Testis (tissue), 3 donors: ENCODE data around the gene TMEM123. TPM values are rescaled to one million over a fixed set of nuclear protein-coding genes. Genes with fewer than 3 reads are reported as not detected.

Experiments used
- DNase-seq: peaks from one replicate; pipeline ENCODE4 v3.0.0-alpha.2; 2019
- H3K27ac ChIP-seq, 2 donors: fragments of 200-600 bp; sonication (generic); one replicate each; pipeline ENCODE4 v1.5.1; 2019
- H3K27me3 ChIP-seq: fragments of 200-600 bp; sonication (generic); one replicate; pipeline ENCODE4 v1.5.1; 2019
- H3K36me3 ChIP-seq: fragments of 200-600 bp; sonication (generic); one replicate; pipeline ENCODE4 v1.5.1; 2017; ENCODE audit warnings: low read depth; ENCODE audit errors: missing control alignments
- H3K4me1 ChIP-seq: fragments of 200-600 bp; sonication (generic); one replicate; pipeline ENCODE4 v1.5.1; 2019
- H3K4me3 ChIP-seq, 2 donors: fragments of 200-600 bp; sonication (generic); one replicate each; pipeline ENCODE4 v1.5.1; 2017 to 2019
- H3K9me3 ChIP-seq: fragments of 200-600 bp; sonication (generic); one replicate; pipeline ENCODE4 v1.5.1; 2017
- CTCF ChIP-seq, 3 experiments: fragments of 450-650 bp in 2 of 3; fragments of 200-600 bp in 1 of 3; sonication (generic) in 1 of 3; IDR thresholded peaks; one replicate each; pipeline ENCODE4 v1.5.1; 2016 to 2019; ENCODE audit warnings: antibody characterized with exemption in 3 of 3, mild to moderate bottlenecking in 2 of 3, moderate library complexity in 1 of 3
- POLR2A ChIP-seq: fragments of 450-650 bp; IDR thresholded peaks from one replicate; pipeline ENCODE4 v1.6.1; 2017; ENCODE audit warnings: antibody characterized with exemption, mild to moderate bottlenecking, moderate library complexity
- WGBS, 2 donors: methylation state at CpG; one replicate each; pipeline ENCODE4 v1.1.5; 2018; 5-methylcytosine and 5-hydroxymethylcytosine counted together
- intact Hi-C: fragments of 100-400 bp; cut with DNase I; formaldehyde crosslinking; loops from one replicate; pipeline ENCODE4 v1.15.1; 2023; ENCODE audit warnings: low total_unique reads
- polyA plus RNA-seq: library from polyadenylated mRNA; stranded (reverse); fragments of 350-450 nt; fragmentation: Illumina TruSeq; extraction: RNeasy Lipid Tissue Mini Kit (QIAGEN cat#74804); gene quantifications from one replicate; pipeline ENCODE4 v1.2.3, GENCODE V29; 2014; ENCODE audit warnings: low read depth, low replicate concordance; ENCODE audit not compliant: insufficient read depth
- total RNA-seq, 2 donors: library from RNA; depleted of rRNA; stranded (reverse); fragments of >200 nt; gene quantifications; one replicate each; pipeline ENCODE4 v1.2.3, GENCODE V29; 2016

Gene TMEM123
- total and polyA plus RNA-seq, 3 donors from 2014 or later = 137 to 218 (median 177) TPM

DNA sequence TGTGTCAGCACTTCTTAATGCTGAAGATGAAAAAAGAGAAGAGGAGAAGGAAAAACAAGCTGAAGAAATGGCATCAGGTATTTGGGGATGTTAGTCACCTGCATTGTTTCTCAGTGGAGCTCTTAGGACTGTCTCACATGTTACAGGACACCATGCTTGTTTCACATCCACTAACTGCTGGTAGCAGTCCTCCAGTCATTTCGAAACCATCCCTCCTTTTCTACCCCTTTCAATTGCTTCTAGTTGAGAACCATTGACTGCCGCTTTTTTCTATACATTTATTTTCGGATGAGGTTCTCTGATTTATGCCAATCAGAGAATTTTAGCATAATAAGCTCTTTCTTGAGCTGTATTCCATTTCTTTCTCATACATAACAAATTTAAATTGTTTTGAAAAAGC lies 84.1 kb downstream of the TMEM123 start:
- 89 to 93% methylated on average over 3 of the region's 3 CpGs for WGBS, 2 donors
- TF ChIP-seq POLR2A (no peak), CTCF (IDR thresholded peaks at IDR 0.05) (no peak)
- Histone ChIP-seq H3K9me3 (no peaks in the 10 kb centered on the region), H3K4me3 (no peak overlapping the region), H3K4me1 (no peaks in the 10 kb centered on the region), H3K27ac (no peak overlapping the region), H3K36me3 (no peaks in the 10 kb centered on the region), H3K27me3 (no peaks in the 10 kb centered on the region)
- no peak for DNase-seq
- intact Hi-C loops = no loop called here

DNA sequence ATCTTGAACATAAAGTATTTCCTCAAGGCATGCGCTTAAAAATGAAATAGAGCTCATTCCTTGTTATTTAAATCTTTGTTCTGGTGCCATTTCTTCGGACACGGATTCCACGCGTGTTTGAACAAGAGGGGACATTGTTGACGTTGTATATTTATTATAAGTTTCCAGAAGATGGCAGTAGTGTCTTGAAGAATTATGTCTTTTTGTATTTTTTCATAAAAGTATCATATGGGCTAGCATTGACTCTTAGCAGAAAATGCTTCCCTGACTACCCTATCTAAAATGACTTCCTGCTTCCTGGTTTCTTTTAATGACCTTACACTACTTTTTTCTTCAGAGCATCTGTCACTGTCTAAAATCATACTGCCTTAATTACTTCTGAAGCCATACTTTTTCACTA lies 85.2 kb downstream of the TMEM123 start:
- H3K27me3 ChIP-seq = no peaks in the 10 kb centered on the region
- no peaks in the 10 kb centered on the region for H3K36me3 ChIP-seq
- intact Hi-C loops = no loop called here
- H3K4me1 ChIP-seq = no peaks in the 10 kb centered on the region
- H3K9me3 ChIP-seq = no peaks in the 10 kb centered on the region
- DNase-seq = no peak
- TF ChIP-seq POLR2A (no peak), CTCF (IDR thresholded peaks at IDR 0.05) (no peak)
- H3K27ac ChIP-seq = no peak overlapping the region
- no peak overlapping the region for H3K4me3 ChIP-seq
- 28 to 38% methylated on average over 6 of the region's 6 CpGs for WGBS, 2 donors

- Histone ChIP-seq H3K9me3 (no peaks in the 10 kb centered on the region), H3K4me3 (no peak overlapping the region), H3K27me3 (no peaks in the 10 kb centered on the region), H3K27ac (no peak overlapping the region), H3K36me3 (no peaks in the 10 kb centered on the region), H3K4me1 (no peaks in the 10 kb centered on the region)
- TF ChIP-seq CTCF (IDR thresholded peaks at IDR 0.05) (no peak), POLR2A (no peak)
- WGBS, 2 donors = 61 to 89% methylated on average over 1 of the region's 1 CpG
- no peak for DNase-seq
- intact Hi-C loops = no loop called here
These were observed 87.6 kb downstream of the TMEM123 start for GRCh38 chr11:102364991-102365390.

DNA sequence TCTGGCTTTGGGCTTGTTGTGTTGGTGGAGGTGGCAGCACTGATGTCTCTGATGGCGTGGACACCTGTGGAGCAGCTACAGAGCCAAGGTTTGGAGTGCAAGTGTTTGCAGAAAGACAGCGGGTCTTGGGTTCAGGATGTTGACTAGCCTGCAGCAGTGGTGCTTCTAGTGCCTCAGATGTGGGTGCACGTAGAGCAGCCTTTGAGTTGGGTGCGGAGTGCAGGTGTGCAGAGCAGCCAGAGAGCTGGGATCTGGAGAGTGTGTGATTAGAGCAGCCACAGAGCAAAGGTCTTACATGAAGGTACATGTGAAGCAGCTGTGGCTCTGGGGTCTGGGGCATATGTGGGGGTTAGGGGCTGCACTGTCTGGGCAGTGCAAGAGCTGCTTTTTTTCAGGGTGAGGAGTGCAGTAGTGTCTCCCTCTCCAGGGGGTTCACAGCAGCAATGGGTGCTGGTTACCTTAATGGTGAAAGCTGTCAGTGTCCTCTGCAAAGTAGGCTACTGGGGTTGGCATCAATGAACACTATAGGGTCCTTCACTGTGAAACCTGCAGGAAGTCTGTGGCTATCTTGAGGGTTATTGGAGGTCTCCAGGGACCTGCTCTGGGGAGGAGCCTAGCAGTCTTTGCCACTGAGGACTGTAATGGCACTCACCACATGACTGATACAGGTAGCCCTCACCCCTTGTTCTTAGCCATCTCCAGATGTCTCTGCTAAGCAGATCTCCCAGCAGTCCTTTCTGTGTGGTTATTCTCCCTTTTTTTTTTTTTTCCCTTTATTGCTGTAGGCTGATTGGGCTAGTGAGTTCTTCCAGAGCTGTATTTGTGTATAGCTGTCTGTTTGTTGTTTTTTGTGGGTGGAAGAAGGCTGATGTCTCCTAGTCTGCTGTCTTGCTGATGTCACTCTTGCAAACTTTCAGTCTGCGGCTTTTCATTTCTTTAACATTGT lies 91.2 kb downstream of the TMEM123 start:
- intact Hi-C loops = no loop called here
- no peaks in the 10 kb centered on the region for H3K4me1 ChIP-seq
- DNase-seq = no peak
- H3K4me3 ChIP-seq = no peak overlapping the region
- 97 to 99% methylated on average over 5 of the region's 5 CpGs for WGBS, 2 donors
- no peaks in the 10 kb centered on the region for H3K27me3 ChIP-seq
- no peaks in the 10 kb centered on the region for H3K36me3 ChIP-seq
- H3K9me3 ChIP-seq = no peaks in the 10 kb centered on the region
- H3K27ac ChIP-seq = no peak overlapping the region
- TF ChIP-seq POLR2A = no peak
- TF ChIP-seq CTCF (IDR thresholded peaks at IDR 0.05) = no peak

GRCh38 chr11:102360681-102361080 lies 91.9 kb downstream of the TMEM123 start:
- H3K27me3 ChIP-seq = no peaks in the 10 kb centered on the region
- TF ChIP-seq CTCF (IDR thresholded peaks at IDR 0.05) (no peak), POLR2A (no peak)
- no peaks in the 10 kb centered on the region for H3K9me3 ChIP-seq
- H3K27ac ChIP-seq = no peak overlapping the region
- intact Hi-C loops = no loop called here
- no peak overlapping the region for H3K4me3 ChIP-seq
- 88 to 89% methylated on average over 3 of the region's 3 CpGs for WGBS, 2 donors
- H3K4me1 ChIP-seq = no peaks in the 10 kb centered on the region
- DNase-seq = no peak
- no peaks in the 10 kb centered on the region for H3K36me3 ChIP-seq
